Measurements from ENCODE around the gene SOX5. TPM values are rescaled to one million over a fixed set of nuclear protein-coding genes. Genes with fewer than 3 reads are reported as not detected.
"Not testable (repeated sequence)": the region's sequence is repeated elsewhere in the genome, so short reads cannot be mapped to it uniquely, and the experiment has no call there.

The SOX5 gene
- total and polyA plus RNA-seq, 7 donors: 0.17 to 2.9 (median 0.47) TPM

DNA sequence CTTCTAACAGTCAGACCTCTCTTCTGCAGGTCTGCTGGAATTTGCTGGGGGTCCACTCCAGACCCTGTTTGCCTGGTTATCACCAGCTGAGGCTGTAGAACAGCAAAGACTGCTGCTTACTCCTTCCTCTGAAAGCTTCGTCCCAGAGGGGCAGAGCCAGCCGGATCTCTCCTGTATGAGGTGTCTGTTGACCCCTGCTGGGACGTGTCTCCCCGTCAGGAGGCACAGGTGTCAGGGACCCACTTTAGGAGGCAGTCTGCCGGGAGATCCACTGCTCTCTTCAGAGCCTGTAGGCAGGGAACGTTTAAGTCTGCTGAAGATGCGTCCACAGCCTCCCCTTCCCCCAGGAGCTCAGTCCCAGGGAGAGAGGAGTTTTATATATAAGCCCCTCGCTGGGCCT is 125.1 kb downstream of the SOX5 start:
- H3K36me3 ChIP-seq (ENCODE audit: insufficient read depth in 1 of 2, low read depth in 1 of 2): no peaks in the 10 kb centered on the region
- H3K27me3 ChIP-seq (ENCODE audit: insufficient read depth in 3 of 3, low read length in 2 of 3): no peaks in the 10 kb centered on the region
- intact Hi-C loops (cut with DNase I): no loop called here
- no peaks in the 10 kb centered on the region for H3K4me1 ChIP-seq
- H3K27ac ChIP-seq: no peak overlapping the region
- TF ChIP-seq, protein P1, sequence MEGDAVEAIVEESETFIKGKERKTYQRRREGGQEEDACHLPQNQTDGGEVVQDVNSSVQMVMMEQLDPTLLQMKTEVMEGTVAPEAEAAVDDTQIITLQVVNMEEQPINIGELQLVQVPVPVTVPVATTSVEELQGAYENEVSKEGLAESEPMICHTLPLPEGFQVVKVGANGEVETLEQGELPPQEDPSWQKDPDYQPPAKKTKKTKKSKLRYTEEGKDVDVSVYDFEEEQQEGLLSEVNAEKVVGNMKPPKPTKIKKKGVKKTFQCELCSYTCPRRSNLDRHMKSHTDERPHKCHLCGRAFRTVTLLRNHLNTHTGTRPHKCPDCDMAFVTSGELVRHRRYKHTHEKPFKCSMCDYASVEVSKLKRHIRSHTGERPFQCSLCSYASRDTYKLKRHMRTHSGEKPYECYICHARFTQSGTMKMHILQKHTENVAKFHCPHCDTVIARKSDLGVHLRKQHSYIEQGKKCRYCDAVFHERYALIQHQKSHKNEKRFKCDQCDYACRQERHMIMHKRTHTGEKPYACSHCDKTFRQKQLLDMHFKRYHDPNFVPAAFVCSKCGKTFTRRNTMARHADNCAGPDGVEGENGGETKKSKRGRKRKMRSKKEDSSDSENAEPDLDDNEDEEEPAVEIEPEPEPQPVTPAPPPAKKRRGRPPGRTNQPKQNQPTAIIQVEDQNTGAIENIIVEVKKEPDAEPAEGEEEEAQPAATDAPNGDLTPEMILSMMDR (IDR thresholded peaks at IDR 0.05): no peak
- ATAC-seq (no peak), DNase-seq (no peak)
- WGBS, 3 donors: 84 to 97% (median 89%) methylated on average over 8 of the region's 8 CpGs
- H3K4me3 ChIP-seq: no peak overlapping the region
- H3K9me3 ChIP-seq: no peaks in the 10 kb centered on the region

DNA sequence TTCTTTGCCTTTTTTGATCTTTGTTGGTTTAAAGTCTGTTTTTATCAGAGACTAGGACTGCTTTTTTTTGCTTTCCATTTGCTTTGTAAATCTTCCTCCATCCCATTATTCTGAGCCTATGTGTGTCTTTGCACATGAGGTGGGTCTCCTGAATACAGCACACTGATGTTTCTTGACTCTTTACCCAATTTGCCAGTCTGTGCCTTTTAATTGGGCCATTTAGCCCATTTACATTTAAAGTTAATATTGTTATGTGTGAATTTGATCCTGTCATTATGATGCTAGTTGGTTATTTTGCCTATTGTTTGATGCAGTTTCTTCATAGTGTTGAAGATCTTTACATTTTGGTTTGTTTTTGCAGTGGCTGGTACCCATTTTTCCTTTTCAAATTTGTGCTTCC is 126.6 kb downstream of the SOX5 start:
- H3K27me3 ChIP-seq (ENCODE audit: insufficient read depth in 3 of 3, low read length in 2 of 3); DNase-seq; ATAC-seq; H3K4me3 ChIP-seq; intact Hi-C loops (cut with DNase I); H3K27ac ChIP-seq; H3K9me3 ChIP-seq; H3K4me1 ChIP-seq; H3K36me3 ChIP-seq (ENCODE audit: insufficient read depth in 1 of 2, low read depth in 1 of 2): not testable (repeated sequence)

DNA sequence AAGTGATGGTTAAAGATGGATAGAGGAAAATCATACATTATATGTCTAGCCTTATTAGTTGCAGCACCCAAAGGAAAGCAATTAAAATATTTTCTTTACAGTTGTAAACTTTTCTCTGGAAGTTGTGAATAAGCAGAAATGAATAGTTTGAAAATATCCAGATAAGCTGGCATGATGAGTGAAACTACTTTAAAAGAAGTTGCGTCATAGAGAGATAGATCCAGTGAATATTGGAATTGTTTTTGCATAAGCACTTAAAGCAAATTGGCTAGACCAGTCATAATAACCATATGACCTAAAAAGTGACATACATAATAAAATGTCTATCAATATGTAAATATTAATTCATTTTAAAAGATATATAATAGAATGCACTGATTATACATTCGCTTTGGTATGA is 132.1 kb downstream of the SOX5 start:
- Histone ChIP-seq H3K4me3 (no peak overlapping the region), H3K27ac (no peak overlapping the region), H3K27me3 (ENCODE audit: insufficient read depth in 3 of 3, low read length in 2 of 3) (no peaks in the 10 kb centered on the region), H3K9me3 (no peaks in the 10 kb centered on the region), H3K36me3 (ENCODE audit: insufficient read depth in 1 of 2, low read depth in 1 of 2) (no peaks in the 10 kb centered on the region), H3K4me1 (no peaks in the 10 kb centered on the region)
- TF ChIP-seq, protein P1 (IDR thresholded peaks at IDR 0.05): no peak
- DNase-seq (no peak), ATAC-seq (no peak)
- intact Hi-C loops (cut with DNase I): no loop called here
- WGBS, 3 donors: 94 to 97% (median 94%) methylated on average over 2 of the region's 2 CpGs

DNA sequence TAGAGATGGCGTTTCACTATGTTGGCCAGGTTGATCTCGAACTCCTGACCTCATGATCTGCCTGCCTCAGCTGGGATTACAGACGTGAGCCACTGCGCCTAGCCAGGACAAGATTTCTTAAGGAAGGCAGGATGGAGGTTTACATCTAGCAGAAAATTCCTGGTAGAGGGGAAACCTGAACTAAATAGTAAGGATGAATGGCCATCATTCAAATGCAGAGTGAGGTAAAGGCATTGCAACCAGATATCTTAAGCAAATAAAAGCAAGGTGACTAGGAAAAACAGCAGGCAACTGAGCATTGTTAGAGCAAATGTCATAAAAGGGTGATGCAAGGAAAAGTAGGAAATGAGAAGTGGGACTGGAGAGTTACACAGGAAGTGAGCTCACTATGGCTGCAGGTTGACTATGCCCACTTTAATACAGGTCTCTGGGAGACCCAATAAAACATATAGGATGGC is 133.0 kb downstream of the SOX5 start:
- TF ChIP-seq, protein P1 (IDR thresholded peaks at IDR 0.05): no peak
- no peak for DNase-seq
- Histone ChIP-seq H3K4me1 (no peaks in the 10 kb centered on the region), H3K9me3 (no peaks in the 10 kb centered on the region), H3K27ac (no peak overlapping the region), H3K4me3 (no peak overlapping the region), H3K36me3 (ENCODE audit: insufficient read depth in 1 of 2, low read depth in 1 of 2) (no peaks in the 10 kb centered on the region), H3K27me3 (ENCODE audit: insufficient read depth in 3 of 3, low read length in 2 of 3) (no peaks in the 10 kb centered on the region)
- no peak for ATAC-seq
- intact Hi-C loops (cut with DNase I): no loop called here
- WGBS, 3 donors: 87 to 89% (median 88%) methylated on average over 4 of the region's 4 CpGs

DNA sequence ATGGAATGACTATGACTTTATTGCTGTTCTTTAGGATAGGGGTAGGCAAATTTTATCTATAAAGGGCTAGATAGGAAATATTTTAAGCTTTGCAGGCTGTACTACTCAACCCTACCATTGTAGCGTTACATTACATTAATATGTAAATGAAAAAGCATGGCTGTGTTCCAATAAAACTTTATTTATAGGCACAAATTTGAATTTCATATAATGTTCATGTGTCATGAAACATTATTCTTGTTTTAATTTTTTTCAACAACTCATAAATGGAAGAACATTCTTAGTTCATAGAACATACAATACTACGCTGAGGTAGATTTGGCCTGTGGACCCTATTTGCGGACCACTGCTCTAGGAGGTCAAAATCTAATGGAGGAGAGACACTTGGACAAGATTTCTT is 133.7 kb downstream of the SOX5 start:
- H3K4me3 ChIP-seq: no peak overlapping the region
- H3K36me3 ChIP-seq (ENCODE audit: insufficient read depth in 1 of 2, low read depth in 1 of 2): no peaks in the 10 kb centered on the region
- H3K27ac ChIP-seq: no peak overlapping the region
- TF ChIP-seq, protein P1 (IDR thresholded peaks at IDR 0.05): no peak
- no peaks in the 10 kb centered on the region for H3K4me1 ChIP-seq
- DNase-seq: no peak
- no peaks in the 10 kb centered on the region for H3K9me3 ChIP-seq
- WGBS, 3 donors: 97 to 98% (median 97%) methylated on average over 3 of the region's 3 CpGs
- intact Hi-C loops (cut with DNase I): no loop called here
- ATAC-seq: no peak
- no peaks in the 10 kb centered on the region for H3K27me3 ChIP-seq (ENCODE audit: insufficient read depth in 3 of 3, low read length in 2 of 3)

Data from psoas muscle (tissue), 8 donors.